ENCODE results near the gene CSF2RB.

Gene CSF2RB

GRCh38 chr22:36953239-36954080 lies 40.0 kb downstream of the CSF2RB start:
- DNase-seq: no peak
- ATAC-seq (ENCODE audit: insufficient read depth, low read depth): no peak
- H3K4me3 ChIP-seq (ENCODE audit: low read depth in 1 of 2, low read length in 2 of 2): no peak overlapping the region
- no peak overlapping the region for H3K9ac ChIP-seq (ENCODE audit: low read depth, low read length)
- H3K79me2 ChIP-seq (ENCODE audit: insufficient read depth, low read length): no peaks in the 10 kb centered on the region
- no peaks in the 10 kb centered on the region for H3K4me1 ChIP-seq (ENCODE audit: insufficient read depth, low read length)
- no peak overlapping the region for H3K4me2 ChIP-seq (ENCODE audit: insufficient read depth, low read length)
- TF ChIP-seq, protein P1, sequence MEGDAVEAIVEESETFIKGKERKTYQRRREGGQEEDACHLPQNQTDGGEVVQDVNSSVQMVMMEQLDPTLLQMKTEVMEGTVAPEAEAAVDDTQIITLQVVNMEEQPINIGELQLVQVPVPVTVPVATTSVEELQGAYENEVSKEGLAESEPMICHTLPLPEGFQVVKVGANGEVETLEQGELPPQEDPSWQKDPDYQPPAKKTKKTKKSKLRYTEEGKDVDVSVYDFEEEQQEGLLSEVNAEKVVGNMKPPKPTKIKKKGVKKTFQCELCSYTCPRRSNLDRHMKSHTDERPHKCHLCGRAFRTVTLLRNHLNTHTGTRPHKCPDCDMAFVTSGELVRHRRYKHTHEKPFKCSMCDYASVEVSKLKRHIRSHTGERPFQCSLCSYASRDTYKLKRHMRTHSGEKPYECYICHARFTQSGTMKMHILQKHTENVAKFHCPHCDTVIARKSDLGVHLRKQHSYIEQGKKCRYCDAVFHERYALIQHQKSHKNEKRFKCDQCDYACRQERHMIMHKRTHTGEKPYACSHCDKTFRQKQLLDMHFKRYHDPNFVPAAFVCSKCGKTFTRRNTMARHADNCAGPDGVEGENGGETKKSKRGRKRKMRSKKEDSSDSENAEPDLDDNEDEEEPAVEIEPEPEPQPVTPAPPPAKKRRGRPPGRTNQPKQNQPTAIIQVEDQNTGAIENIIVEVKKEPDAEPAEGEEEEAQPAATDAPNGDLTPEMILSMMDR (IDR thresholded peaks at IDR 0.05; ENCODE audit: borderline replicate concordance, extremely low read depth, low read length, poor library complexity, severe bottlenecking): no peak
- no peak for TF ChIP-seq EZH2 (IDR thresholded peaks at IDR 0.05; ENCODE audit: borderline replicate concordance, low read depth, low read length, severe bottlenecking)
- H3K36me3 ChIP-seq (ENCODE audit: insufficient read depth, low read length): no peaks in the 10 kb centered on the region
- H3K27me3 ChIP-seq (ENCODE audit: insufficient read depth, low read length, poor library complexity): no peaks in the 10 kb centered on the region
- no peak overlapping the region for H2AFZ ChIP-seq (ENCODE audit: low read depth, low read length)
- no peak overlapping the region for H3K27ac ChIP-seq (ENCODE audit: low read length)
- H4K20me1 ChIP-seq (ENCODE audit: insufficient read depth, low read length): no peaks in the 10 kb centered on the region
- H3K9me3 ChIP-seq (ENCODE audit: insufficient read depth, low read length, severe bottlenecking): peaks cover 3% of the 10 kb centered on the region

- Histone ChIP-seq H3K27ac (ENCODE audit: low read length) (no peak overlapping the region), H3K4me2 (ENCODE audit: insufficient read depth, low read length) (no peak overlapping the region), H3K79me2 (ENCODE audit: insufficient read depth, low read length) (no peaks in the 10 kb centered on the region), H4K20me1 (ENCODE audit: insufficient read depth, low read length) (no peaks in the 10 kb centered on the region), H3K4me3 (ENCODE audit: low read depth in 1 of 2, low read length in 2 of 2) (no peak overlapping the region), H3K9me3 (ENCODE audit: insufficient read depth, low read length, severe bottlenecking) (peaks cover 3% of the 10 kb centered on the region), H3K27me3 (ENCODE audit: insufficient read depth, low read length, poor library complexity) (no peaks in the 10 kb centered on the region), H3K9ac (ENCODE audit: low read depth, low read length) (no peak overlapping the region), H2AFZ (ENCODE audit: low read depth, low read length) (no peak overlapping the region), H3K36me3 (ENCODE audit: insufficient read depth, low read length) (no peaks in the 10 kb centered on the region), H3K4me1 (ENCODE audit: insufficient read depth, low read length) (no peaks in the 10 kb centered on the region)
- DNase-seq (no peak), ATAC-seq (ENCODE audit: insufficient read depth, low read depth) (no peak)
- TF ChIP-seq EZH2 (IDR thresholded peaks at IDR 0.05; ENCODE audit: borderline replicate concordance, low read depth, low read length, severe bottlenecking): no peak
These were observed 41.0 kb downstream of the CSF2RB start for GRCh38 chr22:36954251-36955014.

DNA sequence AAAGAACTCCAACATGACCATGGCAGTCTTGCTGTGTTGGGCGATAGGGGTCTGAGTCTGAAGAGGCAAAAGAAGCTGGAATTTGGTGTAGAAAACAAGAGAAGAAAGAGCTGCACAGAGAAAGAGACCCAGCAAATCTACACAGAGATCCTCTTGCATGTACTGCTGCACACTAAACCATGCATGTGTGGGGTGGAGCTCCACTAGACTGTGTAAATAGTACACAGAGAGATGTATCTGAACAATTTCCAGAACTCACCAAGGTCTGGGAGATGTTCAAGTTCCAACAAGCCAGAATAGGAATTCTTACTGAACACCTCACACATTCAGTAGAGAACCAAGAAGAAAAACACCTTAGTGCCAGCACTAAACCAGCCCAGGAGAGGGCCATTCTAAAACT lies 42.3 kb downstream of the CSF2RB start:
- no peak for ATAC-seq (ENCODE audit: insufficient read depth, low read depth)
- H3K27ac ChIP-seq (ENCODE audit: low read length): no peak overlapping the region
- H3K4me1 ChIP-seq (ENCODE audit: insufficient read depth, low read length): no peaks in the 10 kb centered on the region
- no peaks in the 10 kb centered on the region for H4K20me1 ChIP-seq (ENCODE audit: insufficient read depth, low read length)
- DNase-seq: no peak
- no peaks in the 10 kb centered on the region for H3K36me3 ChIP-seq (ENCODE audit: insufficient read depth, low read length)
- H3K4me3 ChIP-seq (ENCODE audit: low read depth in 1 of 2, low read length in 2 of 2): no peak overlapping the region
- no peaks in the 10 kb centered on the region for H3K79me2 ChIP-seq (ENCODE audit: insufficient read depth, low read length)
- no peak overlapping the region for H3K9ac ChIP-seq (ENCODE audit: low read depth, low read length)
- TF ChIP-seq EZH2 (IDR thresholded peaks at IDR 0.05; ENCODE audit: borderline replicate concordance, low read depth, low read length, severe bottlenecking): no peak
- TF ChIP-seq, protein P1 (IDR thresholded peaks at IDR 0.05; ENCODE audit: borderline replicate concordance, extremely low read depth, low read length, poor library complexity, severe bottlenecking): no peak
- peaks cover 3% of the 10 kb centered on the region for H3K9me3 ChIP-seq (ENCODE audit: insufficient read depth, low read length, severe bottlenecking)
- H3K27me3 ChIP-seq (ENCODE audit: insufficient read depth, low read length, poor library complexity): no peaks in the 10 kb centered on the region
- no peak overlapping the region for H2AFZ ChIP-seq (ENCODE audit: low read depth, low read length)
- H3K4me2 ChIP-seq (ENCODE audit: insufficient read depth, low read length): no peak overlapping the region

GRCh38 chr22:36958366-36958765 lies 44.9 kb downstream of the CSF2RB start:
- Histone ChIP-seq H2AFZ (ENCODE audit: low read depth, low read length) (no peak overlapping the region), H3K27ac (ENCODE audit: low read length) (no peak overlapping the region), H3K79me2 (ENCODE audit: insufficient read depth, low read length) (no peaks in the 10 kb centered on the region), H4K20me1 (ENCODE audit: insufficient read depth, low read length) (no peaks in the 10 kb centered on the region), H3K27me3 (ENCODE audit: insufficient read depth, low read length, poor library complexity) (no peaks in the 10 kb centered on the region), H3K9ac (ENCODE audit: low read depth, low read length) (no peak overlapping the region), H3K36me3 (ENCODE audit: insufficient read depth, low read length) (no peaks in the 10 kb centered on the region), H3K4me1 (ENCODE audit: insufficient read depth, low read length) (no peaks in the 10 kb centered on the region), H3K4me3 (ENCODE audit: low read depth in 1 of 2, low read length in 2 of 2) (no peak overlapping the region), H3K9me3 (ENCODE audit: insufficient read depth, low read length, severe bottlenecking) (peaks cover 3% of the 10 kb centered on the region), H3K4me2 (ENCODE audit: insufficient read depth, low read length) (no peak overlapping the region)
- DNase-seq: no peak
- no peak for ATAC-seq (ENCODE audit: insufficient read depth, low read depth)
- TF ChIP-seq EZH2 (IDR thresholded peaks at IDR 0.05; ENCODE audit: borderline replicate concordance, low read depth, low read length, severe bottlenecking): no peak
- TF ChIP-seq, protein P1 (IDR thresholded peaks at IDR 0.05; ENCODE audit: borderline replicate concordance, extremely low read depth, low read length, poor library complexity, severe bottlenecking): no peak
